Measurements from ENCODE around the gene OOSP1. TPM values are rescaled to one million over a fixed set of nuclear protein-coding genes. Genes with fewer than 3 reads are reported as not detected.
"Not testable (repeated sequence)": the region's sequence is repeated elsewhere in the genome, so short reads cannot be mapped to it uniquely, and the experiment has no call there.

The OOSP1 gene
- total RNA-seq, 1 experiment from 2014 or later, result not detected

GRCh38 chr11:59901306-59901705 is 36.9 kb upstream of the OOSP1 start:
- Histone ChIP-seq H3K36me3 (ENCODE audit: control insufficient read depth, insufficient read depth, low read length) (no peaks in the 10 kb centered on the region), H3K27me3 (ENCODE audit: control insufficient read depth, insufficient read depth, low read length) (no peaks in the 10 kb centered on the region), H3K9me3 (ENCODE audit: control insufficient read depth, insufficient read depth, low read depth, low read length) (no peaks in the 10 kb centered on the region), H3K27ac (ENCODE audit: low read length) (no peak overlapping the region), H3K4me3 (ENCODE audit: low read depth in 2 of 2, low read length in 2 of 2) (no peak overlapping the region), H3K4me1 (ENCODE audit: control insufficient read depth, insufficient read depth, low read length) (no peaks in the 10 kb centered on the region)
- TF ChIP-seq REST (IDR thresholded peaks at IDR 0.05; ENCODE audit: insufficient read depth in 1 of 2, low read depth in 2 of 2, low read length in 1 of 2) (no peak), CTCF (IDR thresholded peaks at IDR 0.05) (no peak), POLR2AphosphoS5 (IDR thresholded peaks at IDR 0.05; ENCODE audit: low read depth, low read length) (no peak), SIN3A (IDR thresholded peaks at IDR 0.05; ENCODE audit: borderline replicate concordance, insufficient read depth, low read depth, low read length) (no peak), TCF7L2 (IDR thresholded peaks at IDR 0.05; ENCODE audit: low read depth, low read length) (no peak)
- intact Hi-C loops (cut with micrococcal nuclease; ENCODE audit: unreplicated experiment), result no loop called here
- ChIA-PET CTCF (no interaction called here), POLR2A (no interaction called here)
- no TSS peak for BruUV-seq (replicated peaks)
- ATAC-seq (no peak), DNase-seq (ENCODE audit: low read depth, low spot score) (no peak)
- in situ Hi-C loops (cut with HindIII; ENCODE audit: low pct_unique_long_range_greater_than_20kb, low sequenced_read_pairs), result no loop called here

GRCh38 chr11:59903569-59903968 is 34.7 kb upstream of the OOSP1 start:
- H3K4me1 ChIP-seq (ENCODE audit: control insufficient read depth, insufficient read depth, low read length); DNase-seq (ENCODE audit: low read depth, low spot score); POLR2A ChIA-PET; H3K27me3 ChIP-seq (ENCODE audit: control insufficient read depth, insufficient read depth, low read length); intact Hi-C loops (cut with micrococcal nuclease; ENCODE audit: unreplicated experiment); BruUV-seq (replicated peaks); in situ Hi-C loops (cut with HindIII; ENCODE audit: low pct_unique_long_range_greater_than_20kb, low sequenced_read_pairs); CTCF ChIA-PET; H3K4me3 ChIP-seq (ENCODE audit: low read depth in 2 of 2, low read length in 2 of 2); H3K36me3 ChIP-seq (ENCODE audit: control insufficient read depth, insufficient read depth, low read length); ATAC-seq; H3K9me3 ChIP-seq (ENCODE audit: control insufficient read depth, insufficient read depth, low read depth, low read length); H3K27ac ChIP-seq (ENCODE audit: low read length): not testable (repeated sequence)

GRCh38 chr11:59918480-59918879 is 19.8 kb upstream of the OOSP1 start:
- ATAC-seq, result no peak

More at GRCh38 chr11:59918480-59918879, 19.8 kb upstream of the OOSP1 start:
- in situ Hi-C loops (cut with HindIII; ENCODE audit: low pct_unique_long_range_greater_than_20kb, low sequenced_read_pairs) (no loop called here), intact Hi-C loops (cut with micrococcal nuclease; ENCODE audit: unreplicated experiment) (loop anchor here (2.0 kb wide), 1 partner anchor 96 kb away; no protein-coding TSS in a partner anchor)
- Histone ChIP-seq H3K4me1 (ENCODE audit: control insufficient read depth, insufficient read depth, low read length) (no peaks in the 10 kb centered on the region), H3K4me3 (ENCODE audit: low read depth in 2 of 2, low read length in 2 of 2) (no peak overlapping the region), H3K27me3 (ENCODE audit: control insufficient read depth, insufficient read depth, low read length) (no peaks in the 10 kb centered on the region), H3K27ac (ENCODE audit: low read length) (no peak overlapping the region), H3K36me3 (ENCODE audit: control insufficient read depth, insufficient read depth, low read length) (no peaks in the 10 kb centered on the region), H3K9me3 (ENCODE audit: control insufficient read depth, insufficient read depth, low read depth, low read length) (peaks cover 4% of the 10 kb centered on the region; the same call in 1 of the 2 replicates)
- TF ChIP-seq CTCF (IDR thresholded peaks at IDR 0.05), result no peak
- no peak for TF ChIP-seq REST (IDR thresholded peaks at IDR 0.05; ENCODE audit: insufficient read depth in 1 of 2, low read depth in 2 of 2, low read length in 1 of 2)
- no peak for TF ChIP-seq TCF7L2 (IDR thresholded peaks at IDR 0.05; ENCODE audit: low read depth, low read length)
- no peak for TF ChIP-seq SIN3A (IDR thresholded peaks at IDR 0.05; ENCODE audit: borderline replicate concordance, insufficient read depth, low read depth, low read length)
- TF ChIP-seq POLR2AphosphoS5 (IDR thresholded peaks at IDR 0.05; ENCODE audit: low read depth, low read length), result no peak
- no peak for DNase-seq (ENCODE audit: low read depth, low spot score)
- BruUV-seq (replicated peaks), result no TSS peak
- ChIA-PET CTCF (interaction anchor here (0.6 to 1.2 kb wide), 3 partner anchors 34 to 269 kb away, joined by 3 to 6 read pairs (median 3); no protein-coding TSS in a partner anchor), POLR2A (interaction anchor here (0.6 kb wide), 1 partner anchor 102 kb away, joined by 3 read pairs; no protein-coding TSS in a partner anchor)
